Kidney epithelial cell (primary cell): ENCODE measurements around the gene FTO. TPM values are rescaled to one million over a fixed set of nuclear protein-coding genes. Genes with fewer than 3 reads are reported as not detected.

Source experiments
- DNase-seq: peaks from one replicate; pipeline ENCODE4 v3.0.0-alpha.2; 2010; ENCODE audit warnings: low read depth
- H3K27me3 ChIP-seq: 2 replicates; pipeline ENCODE4 v1.6.0; 2011; ENCODE audit warnings: low read length; ENCODE audit not compliant: control insufficient read depth, insufficient read depth
- H3K36me3 ChIP-seq: 2 replicates; pipeline ENCODE4 v1.5.1; 2011; ENCODE audit warnings: low read length; ENCODE audit not compliant: control insufficient read depth, insufficient read depth
- H3K4me3 ChIP-seq: 2 replicates; pipeline ENCODE4 v1.5.1; 2011; ENCODE audit warnings: low read depth, mild to moderate bottlenecking, control low read depth, low read length
- total RNA-seq: library from RNA; depleted of rRNA; stranded (reverse); fragments of >200 nt; gene quantifications from 2 replicates; pipeline ENCODE4 v1.2.3, GENCODE V29; 2015
- TF ChIP-seq, protein P1 (sequence below): IDR thresholded peaks from 2 replicates; pipeline ENCODE4 v1.5.1; 2011; ENCODE audit warnings: mild to moderate bottlenecking, moderate library complexity, low read length, control low read depth, inconsistent platforms; ENCODE audit not compliant: insufficient read depth, poor library complexity, severe bottlenecking

The FTO gene
- total RNA-seq, 1 donor from 2014 or later = 66.9 TPM

- TF ChIP-seq, protein P1, sequence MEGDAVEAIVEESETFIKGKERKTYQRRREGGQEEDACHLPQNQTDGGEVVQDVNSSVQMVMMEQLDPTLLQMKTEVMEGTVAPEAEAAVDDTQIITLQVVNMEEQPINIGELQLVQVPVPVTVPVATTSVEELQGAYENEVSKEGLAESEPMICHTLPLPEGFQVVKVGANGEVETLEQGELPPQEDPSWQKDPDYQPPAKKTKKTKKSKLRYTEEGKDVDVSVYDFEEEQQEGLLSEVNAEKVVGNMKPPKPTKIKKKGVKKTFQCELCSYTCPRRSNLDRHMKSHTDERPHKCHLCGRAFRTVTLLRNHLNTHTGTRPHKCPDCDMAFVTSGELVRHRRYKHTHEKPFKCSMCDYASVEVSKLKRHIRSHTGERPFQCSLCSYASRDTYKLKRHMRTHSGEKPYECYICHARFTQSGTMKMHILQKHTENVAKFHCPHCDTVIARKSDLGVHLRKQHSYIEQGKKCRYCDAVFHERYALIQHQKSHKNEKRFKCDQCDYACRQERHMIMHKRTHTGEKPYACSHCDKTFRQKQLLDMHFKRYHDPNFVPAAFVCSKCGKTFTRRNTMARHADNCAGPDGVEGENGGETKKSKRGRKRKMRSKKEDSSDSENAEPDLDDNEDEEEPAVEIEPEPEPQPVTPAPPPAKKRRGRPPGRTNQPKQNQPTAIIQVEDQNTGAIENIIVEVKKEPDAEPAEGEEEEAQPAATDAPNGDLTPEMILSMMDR = no peak
- no peak overlapping the region for H3K4me3 ChIP-seq
- no peak for DNase-seq
- H3K36me3 ChIP-seq = no peaks in the 10 kb centered on the region
- no peaks in the 10 kb centered on the region for H3K27me3 ChIP-seq
Measured at GRCh38 chr16:53905028-53905427, 201.1 kb downstream of the FTO start.

DNA sequence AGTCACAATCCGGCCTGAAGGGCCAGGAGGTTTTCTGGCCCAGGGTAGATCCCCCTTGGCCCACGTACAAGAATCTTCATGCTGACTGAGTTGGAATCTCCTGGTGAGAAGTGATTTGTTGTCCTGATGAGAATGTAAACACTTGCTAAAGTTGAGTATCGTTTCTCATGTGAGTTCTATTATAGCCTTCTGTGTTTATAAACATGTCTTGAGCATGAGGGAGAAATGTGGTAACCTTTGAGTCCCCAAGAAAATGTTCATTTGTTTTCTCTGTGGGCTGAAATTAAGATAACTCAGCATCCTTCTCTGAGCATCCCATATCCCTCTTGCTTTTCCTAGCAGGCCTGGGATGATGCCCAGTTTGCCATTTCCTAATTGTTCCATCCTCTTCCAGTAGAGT lies 204.8 kb downstream of the FTO start:
- Histone ChIP-seq H3K27me3 (no peaks in the 10 kb centered on the region), H3K4me3 (no peak overlapping the region), H3K36me3 (no peaks in the 10 kb centered on the region)
- TF ChIP-seq, protein P1 = no peak
- DNase-seq = no peak

- Histone ChIP-seq H3K27me3 (no peaks in the 10 kb centered on the region), H3K4me3 (no peak overlapping the region), H3K36me3 (no peaks in the 10 kb centered on the region)
- TF ChIP-seq, protein P1 = no peak
- DNase-seq = no peak
Measured at GRCh38 chr16:53910990-53911389, 207.0 kb downstream of the FTO start.

DNA sequence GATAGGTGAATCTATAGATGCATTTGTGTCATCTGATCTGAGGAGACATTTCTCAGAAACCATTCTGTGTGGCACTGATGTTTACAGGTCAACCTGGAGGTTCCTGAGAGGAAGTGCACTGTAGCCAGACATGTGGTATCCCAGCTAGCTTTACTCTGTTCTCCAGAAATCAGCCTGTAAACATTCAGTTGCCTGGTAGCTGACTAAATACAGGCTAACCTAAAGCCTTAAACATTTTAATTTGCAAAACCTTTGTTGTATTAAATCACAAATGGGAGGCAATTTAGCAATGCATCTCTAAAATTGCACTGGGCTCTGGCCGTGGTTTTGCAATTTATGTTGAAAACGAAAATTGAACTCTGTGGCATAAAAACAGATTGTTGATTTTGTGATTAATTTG lies 207.6 kb downstream of the FTO start:
- H3K27me3 ChIP-seq = no peaks in the 10 kb centered on the region
- no peaks in the 10 kb centered on the region for H3K36me3 ChIP-seq
- no peak for DNase-seq
- TF ChIP-seq, protein P1 = no peak
- H3K4me3 ChIP-seq = no peak overlapping the region

DNA sequence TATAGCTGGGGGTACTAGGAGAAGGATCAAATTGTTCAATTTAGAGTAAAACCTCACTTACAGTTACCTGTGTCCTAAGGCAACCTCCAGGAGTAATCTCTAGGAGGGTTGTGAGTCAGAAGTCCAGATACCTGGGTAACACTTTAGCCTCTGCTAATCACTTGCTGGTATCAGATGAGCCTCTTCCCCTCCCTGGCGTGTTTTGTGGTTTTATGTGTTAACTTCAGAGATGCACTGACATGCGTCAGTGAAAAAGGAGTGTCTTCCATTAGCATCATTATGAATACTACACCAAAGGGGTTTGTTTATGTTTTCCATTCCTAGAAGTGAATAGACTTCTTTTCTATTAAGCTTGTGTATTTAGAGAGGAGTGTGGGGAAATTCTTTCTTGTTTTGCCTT lies 208.2 kb downstream of the FTO start:
- TF ChIP-seq, protein P1 = no peak
- Histone ChIP-seq H3K27me3 (no peaks in the 10 kb centered on the region), H3K36me3 (no peaks in the 10 kb centered on the region), H3K4me3 (no peak overlapping the region)
- DNase-seq = no peak

DNA sequence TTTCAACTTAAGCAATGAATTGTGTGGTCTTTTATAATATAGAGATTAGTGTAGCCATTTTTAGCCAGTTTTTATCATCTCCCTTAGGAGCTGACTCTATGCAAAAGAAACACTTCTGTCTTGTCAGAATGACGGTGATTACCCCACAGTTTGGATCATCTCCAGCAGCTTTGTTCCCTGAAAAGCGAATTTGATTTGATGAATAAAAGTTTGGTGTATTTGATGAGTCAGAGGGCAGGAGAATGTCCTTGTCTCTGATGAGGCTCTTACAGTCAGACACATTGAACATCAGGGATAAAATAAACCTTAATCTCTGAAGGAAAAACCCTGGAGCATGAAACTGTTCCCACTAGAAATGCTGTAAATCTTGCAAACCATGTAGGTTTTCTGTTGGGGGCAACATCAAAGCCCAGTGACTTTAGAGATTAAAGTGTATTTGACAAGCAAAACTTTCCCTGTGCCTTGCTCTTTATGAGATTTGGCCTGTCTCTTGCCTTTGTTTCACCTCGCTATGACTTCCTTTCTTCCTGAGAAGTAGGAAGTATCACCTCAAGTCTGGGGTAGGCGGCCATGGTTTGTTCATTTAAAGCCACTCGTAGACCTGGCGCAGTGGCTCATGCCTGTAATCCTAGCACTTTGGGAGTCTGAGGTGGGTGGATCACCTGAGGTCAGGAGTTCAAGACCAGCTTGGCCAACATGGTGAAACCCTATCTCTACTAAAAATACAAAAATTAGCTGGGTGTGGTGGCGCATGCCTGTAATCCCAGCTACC lies 209.3 kb downstream of the FTO start:
- no peak for DNase-seq
- TF ChIP-seq, protein P1 = no peak

More for the DNA sequence above, 209.3 kb downstream of the FTO start:
- no peaks in the 10 kb centered on the region for H3K27me3 ChIP-seq
- H3K4me3 ChIP-seq = no peak overlapping the region
- no peaks in the 10 kb centered on the region for H3K36me3 ChIP-seq
